ENCODE results near the gene LARGE1.

LARGE1 gene

GRCh38 chr22:33771136-33771535 lies 149.1 kb downstream of the LARGE1 start:
- H3K4me3 ChIP-seq (replicated peaks; ENCODE audit: insufficient read depth, low read length) = no peak overlapping the region
- DNase-seq (ENCODE audit: low read depth in 1 of 2, low spot score in 1 of 2) = no peak
- TF ChIP-seq REST (IDR thresholded peaks at IDR 0.05; ENCODE audit: insufficient replicate concordance, low read depth) (no peak), POLR2AphosphoS5 (IDR thresholded peaks at IDR 0.05; ENCODE audit: low read depth) (no peak), CTCF (IDR thresholded peaks at IDR 0.05; ENCODE audit: insufficient read depth, low read length) (no peak), SPI1 (IDR thresholded peaks at IDR 0.05; ENCODE audit: borderline replicate concordance, low read depth) (no peak), GABPA (IDR thresholded peaks at IDR 0.05; ENCODE audit: low read depth) (no peak)
- no peak overlapping the region for H3K27ac ChIP-seq (replicated peaks)
- no peaks in the 10 kb centered on the region for H3K27me3 ChIP-seq (ENCODE audit: insufficient read depth, poor library complexity, severe bottlenecking)

- TF ChIP-seq CTCF (IDR thresholded peaks at IDR 0.05; ENCODE audit: insufficient read depth, low read length) (no peak), POLR2AphosphoS5 (IDR thresholded peaks at IDR 0.05; ENCODE audit: low read depth) (no peak)
- no peaks in the 10 kb centered on the region for H3K27me3 ChIP-seq (ENCODE audit: insufficient read depth, poor library complexity, severe bottlenecking)
- DNase-seq (ENCODE audit: low read depth in 1 of 2, low spot score in 1 of 2) = no peak
- H3K27ac ChIP-seq (replicated peaks) = no peak overlapping the region
- H3K4me3 ChIP-seq (replicated peaks; ENCODE audit: insufficient read depth, low read length) = no peak overlapping the region
Measured at GRCh38 chr22:33770723-33771122, 149.6 kb downstream of the LARGE1 start.

- Histone ChIP-seq H3K27ac (replicated peaks) (no peak overlapping the region), H3K27me3 (ENCODE audit: insufficient read depth, poor library complexity, severe bottlenecking) (no peaks in the 10 kb centered on the region), H3K4me3 (replicated peaks; ENCODE audit: insufficient read depth, low read length) (no peak overlapping the region)
- no peak for TF ChIP-seq REST (IDR thresholded peaks at IDR 0.05; ENCODE audit: insufficient replicate concordance, low read depth)
- no peak for TF ChIP-seq GABPA (IDR thresholded peaks at IDR 0.05; ENCODE audit: low read depth)
- no peak for TF ChIP-seq POLR2AphosphoS5 (IDR thresholded peaks at IDR 0.05; ENCODE audit: low read depth)
- no peak for TF ChIP-seq SPI1 (IDR thresholded peaks at IDR 0.05; ENCODE audit: borderline replicate concordance, low read depth)
- no peak for TF ChIP-seq CTCF (IDR thresholded peaks at IDR 0.05; ENCODE audit: insufficient read depth, low read length)
- DNase-seq (ENCODE audit: low read depth in 1 of 2, low spot score in 1 of 2) = no peak
Measured at GRCh38 chr22:33766091-33766490, 154.2 kb downstream of the LARGE1 start.

- no peak for DNase-seq (ENCODE audit: low read depth in 1 of 2, low spot score in 1 of 2)
- no peak for TF ChIP-seq CTCF (IDR thresholded peaks at IDR 0.05; ENCODE audit: insufficient read depth, low read length)
- TF ChIP-seq POLR2AphosphoS5 (IDR thresholded peaks at IDR 0.05; ENCODE audit: low read depth) = no peak
- no peak for TF ChIP-seq REST (IDR thresholded peaks at IDR 0.05; ENCODE audit: insufficient replicate concordance, low read depth)
- no peaks in the 10 kb centered on the region for H3K27me3 ChIP-seq (ENCODE audit: insufficient read depth, poor library complexity, severe bottlenecking)
- H3K27ac ChIP-seq (replicated peaks) = no peak overlapping the region
- H3K4me3 ChIP-seq (replicated peaks; ENCODE audit: insufficient read depth, low read length) = no peak overlapping the region
Measured at GRCh38 chr22:33758961-33759360, 161.3 kb downstream of the LARGE1 start.
